ENCODE measurements around the gene B4GALT1.
A peak's percentile ranks its signal among the peaks of the same experiment; 100 is the strongest.
"Not testable (repeated sequence)": the region's sequence is repeated elsewhere in the genome, so short reads cannot be mapped to it uniquely, and the experiment has no call there.

The B4GALT1 gene

DNA sequence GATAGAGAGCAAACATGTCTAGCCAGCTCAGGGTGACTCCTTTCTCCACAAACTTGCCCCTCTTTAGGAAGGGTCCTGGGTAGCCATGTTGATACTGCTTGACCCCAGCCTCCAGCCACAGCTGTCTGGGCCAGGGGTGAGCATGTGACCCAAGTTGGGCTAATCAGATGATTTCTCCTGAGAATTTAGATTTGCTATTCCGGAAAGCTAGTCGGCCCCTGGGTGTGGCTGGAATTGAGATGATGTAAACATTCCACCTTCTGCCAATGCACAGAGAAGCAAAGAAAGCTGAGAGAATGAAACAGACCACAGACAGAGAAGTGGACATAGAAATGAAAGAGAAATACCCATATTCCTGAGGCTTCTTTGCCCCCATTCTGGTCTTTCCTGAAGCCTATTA lies 17.8 kb upstream of the B4GALT1 start:
- no peak for DNase-seq (ENCODE audit: low read depth in 2 of 2)

DNA sequence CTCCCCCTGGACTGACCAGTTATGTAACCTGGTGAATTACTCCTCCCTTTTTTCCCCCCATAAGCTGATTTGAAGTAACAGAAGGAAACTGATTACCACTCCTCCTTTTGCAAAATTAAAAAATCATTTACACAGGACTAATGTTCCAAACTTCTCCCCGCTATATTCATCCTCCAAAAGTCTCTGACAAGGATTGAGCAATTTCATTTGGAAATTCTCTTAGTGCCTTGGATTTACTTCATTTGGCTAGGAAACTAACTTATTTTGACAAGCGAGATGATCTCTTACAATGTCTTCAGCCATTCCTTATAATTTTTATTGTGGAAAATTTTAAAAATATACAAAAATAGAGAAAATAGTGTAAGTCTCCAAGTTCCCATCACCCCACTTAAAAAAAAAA lies 15.4 kb upstream of the B4GALT1 start:
- no peak for DNase-seq (ENCODE audit: low read depth in 2 of 2)

DNA sequence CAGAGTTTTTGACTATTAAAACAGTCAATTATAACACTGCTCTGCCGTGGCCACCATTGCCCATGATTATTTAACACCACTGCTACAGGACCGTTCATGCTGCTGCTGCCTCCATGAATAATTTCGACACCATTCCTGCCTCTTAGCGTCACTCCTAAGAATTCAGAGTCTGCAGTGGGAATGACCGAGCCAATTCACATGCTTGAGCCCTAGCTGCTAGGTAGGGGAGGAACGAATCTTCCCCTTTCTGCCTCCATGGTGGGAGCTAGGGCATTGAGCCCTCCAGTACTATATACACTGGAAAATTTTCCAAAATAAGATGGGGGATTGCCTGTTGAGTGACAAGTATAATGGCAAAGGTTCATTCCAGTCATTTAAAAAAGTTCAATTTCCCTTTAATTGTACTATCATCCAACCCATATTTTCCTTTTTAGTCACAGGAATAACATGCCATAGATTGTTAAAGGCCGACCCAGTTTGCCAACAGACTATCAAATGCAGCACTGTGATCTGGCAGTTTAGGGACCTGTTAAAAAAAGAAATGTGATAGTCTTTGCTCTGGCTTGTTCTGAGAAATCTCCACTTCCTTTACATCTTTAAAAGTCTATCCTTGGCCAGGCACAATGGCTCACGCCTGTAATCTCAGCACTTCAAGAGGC lies 13.5 kb upstream of the B4GALT1 start:
- no peak for DNase-seq (ENCODE audit: low read depth in 2 of 2)

DNA sequence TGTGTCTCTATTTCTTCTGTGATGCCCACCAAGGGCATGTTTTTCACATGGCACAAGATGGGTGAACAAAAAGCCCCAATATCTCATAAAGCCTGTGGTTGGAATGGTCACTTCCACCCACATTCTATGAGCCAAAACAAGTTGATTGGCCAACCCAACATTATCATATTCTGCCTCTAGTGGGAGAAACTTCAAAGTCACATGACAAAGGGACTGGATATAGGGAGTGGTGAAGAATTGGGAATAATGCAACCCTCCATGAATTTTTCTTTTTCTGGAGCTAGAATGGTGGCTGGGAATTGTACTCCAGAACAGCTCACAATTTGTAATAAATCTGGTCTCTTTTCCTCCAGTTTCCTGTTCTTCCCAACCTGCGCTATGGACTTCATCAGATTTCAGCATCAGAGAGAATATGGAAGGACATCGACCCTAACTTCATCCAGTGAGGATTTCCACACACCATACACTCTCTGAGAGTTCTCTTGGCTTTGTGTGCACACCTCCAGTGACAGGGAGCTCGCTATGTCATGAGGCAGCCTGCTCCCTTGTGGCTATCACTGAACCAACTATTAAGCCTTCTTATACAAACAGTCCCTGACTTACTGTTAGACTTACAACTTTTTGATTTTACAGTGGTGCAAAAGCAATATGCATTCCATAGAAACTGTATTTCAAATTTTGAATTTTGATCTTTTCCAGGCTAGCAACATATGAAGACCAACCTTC lies 12.0 kb upstream of the B4GALT1 start:
- no peak for DNase-seq (ENCODE audit: low read depth in 2 of 2)

DNA sequence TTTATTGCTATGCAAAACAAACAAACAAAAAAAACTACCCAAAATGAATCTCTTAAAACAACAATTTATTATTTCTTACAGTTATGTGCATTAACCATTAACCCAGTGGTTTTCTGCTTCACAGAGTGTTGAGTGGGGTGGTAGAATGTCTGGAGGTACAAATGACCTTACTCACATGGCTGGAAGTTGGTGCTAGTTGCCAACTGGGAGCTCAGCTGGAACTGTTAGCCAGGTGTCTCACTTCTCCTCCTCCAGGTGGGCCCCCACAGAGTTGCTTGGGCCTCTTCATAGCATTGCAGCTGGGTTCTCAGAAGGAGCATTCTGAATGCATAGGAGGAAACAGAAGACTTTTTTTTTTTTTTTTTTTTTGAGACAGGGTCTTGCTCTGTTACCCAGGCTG lies 10.5 kb upstream of the B4GALT1 start:
- DNase-seq (ENCODE audit: low read depth in 2 of 2): no peak

DNA sequence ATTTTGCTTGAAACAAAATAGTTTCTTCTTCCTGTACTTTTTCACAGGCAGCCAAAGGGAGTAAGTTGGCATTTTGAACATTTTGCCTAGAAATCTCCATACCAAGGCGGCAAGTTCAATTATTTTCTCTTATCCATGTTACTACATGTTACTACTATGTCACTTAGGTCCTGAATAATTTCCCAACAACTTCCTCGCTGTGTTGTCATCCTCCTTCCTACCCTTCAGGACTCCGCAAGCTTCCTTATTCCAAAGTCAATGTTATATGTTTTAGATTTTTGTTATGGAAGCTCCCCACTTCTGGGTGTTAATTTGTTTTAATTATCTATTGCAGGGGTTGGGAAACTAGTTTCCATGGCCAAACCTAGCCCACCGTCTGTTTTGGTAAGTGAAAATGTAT lies 9.9 kb upstream of the B4GALT1 start:
- no peak for DNase-seq (ENCODE audit: low read depth in 2 of 2)

DNA sequence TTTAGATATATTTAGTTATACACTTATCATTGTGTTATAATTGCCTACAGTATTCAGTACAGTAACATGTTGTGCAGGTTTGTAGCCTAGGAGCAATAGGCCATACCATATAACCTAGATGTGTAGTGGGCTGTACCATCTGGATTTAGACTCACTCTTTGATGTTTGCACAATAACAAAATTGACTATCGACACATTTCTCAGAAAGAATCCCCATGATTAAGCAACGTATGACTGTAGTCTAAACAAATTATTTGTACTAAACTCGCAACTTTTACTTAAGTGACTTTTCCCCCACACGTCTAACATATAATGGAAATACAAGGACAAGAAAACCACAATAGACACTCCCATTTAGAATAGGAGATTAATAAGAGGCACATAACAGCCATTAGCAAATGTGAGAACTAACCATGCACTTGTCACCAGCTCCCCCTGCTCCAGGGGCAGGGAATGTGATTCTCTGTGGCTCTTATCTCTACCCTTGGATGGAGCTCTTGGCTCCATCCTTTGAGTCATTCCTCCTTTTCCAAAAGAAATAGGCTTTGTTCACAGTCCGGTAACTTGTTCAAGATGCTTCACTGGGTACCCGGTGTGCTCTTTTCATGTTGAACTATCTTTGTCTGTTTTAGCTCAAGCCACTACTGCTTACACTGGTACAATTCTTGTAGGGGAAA lies 8.7 kb upstream of the B4GALT1 start:
- no peak for DNase-seq (ENCODE audit: low read depth in 2 of 2)

DNA sequence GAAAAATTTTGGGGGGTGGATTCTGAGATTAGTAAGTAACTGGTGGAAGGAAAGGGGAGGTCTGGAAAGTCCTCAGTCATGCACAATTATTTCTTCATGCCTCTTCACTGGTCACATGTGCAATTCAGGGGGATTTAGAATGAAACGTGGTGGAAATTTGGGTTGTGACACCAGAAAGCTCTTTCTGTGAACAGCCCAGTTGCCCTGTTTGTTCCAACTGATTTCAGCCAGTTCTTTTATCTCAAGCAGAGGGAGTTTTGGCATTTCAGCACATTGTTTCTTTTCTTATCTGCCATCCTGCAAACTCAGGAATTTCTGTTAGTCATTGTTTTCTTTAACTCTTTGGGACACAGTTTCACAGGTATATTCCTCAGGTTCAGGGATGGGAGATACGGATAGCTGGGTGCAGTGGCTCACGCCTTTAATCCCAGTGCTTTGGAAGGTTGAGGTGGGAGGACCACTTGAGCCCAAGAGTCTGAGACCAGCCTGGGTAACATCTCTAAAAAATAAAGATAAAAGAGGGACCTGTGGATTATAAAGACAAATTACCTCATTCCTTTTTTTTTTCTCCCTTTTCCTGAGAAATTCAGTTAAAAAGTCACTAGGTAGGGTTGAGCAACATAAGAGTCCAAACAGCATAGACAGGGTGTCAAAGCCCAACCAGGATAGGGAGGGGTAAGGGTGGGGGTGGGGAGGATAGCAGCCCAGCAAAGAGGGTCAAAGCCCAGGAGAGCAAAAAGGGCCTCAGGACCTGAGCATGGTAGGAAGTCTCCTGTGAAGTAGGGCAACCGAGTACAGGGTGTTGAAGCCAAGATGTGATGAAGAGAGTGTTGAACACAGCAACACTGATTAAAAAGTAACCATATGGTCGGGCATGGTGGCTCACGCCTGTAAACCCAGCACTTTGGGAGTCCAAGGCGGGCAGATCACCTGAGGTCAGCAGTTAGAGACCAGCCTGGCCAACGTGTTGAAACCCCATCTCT lies 5.4 kb upstream of the B4GALT1 start:
- DNase-seq (ENCODE audit: low read depth in 2 of 2): no peak

DNA sequence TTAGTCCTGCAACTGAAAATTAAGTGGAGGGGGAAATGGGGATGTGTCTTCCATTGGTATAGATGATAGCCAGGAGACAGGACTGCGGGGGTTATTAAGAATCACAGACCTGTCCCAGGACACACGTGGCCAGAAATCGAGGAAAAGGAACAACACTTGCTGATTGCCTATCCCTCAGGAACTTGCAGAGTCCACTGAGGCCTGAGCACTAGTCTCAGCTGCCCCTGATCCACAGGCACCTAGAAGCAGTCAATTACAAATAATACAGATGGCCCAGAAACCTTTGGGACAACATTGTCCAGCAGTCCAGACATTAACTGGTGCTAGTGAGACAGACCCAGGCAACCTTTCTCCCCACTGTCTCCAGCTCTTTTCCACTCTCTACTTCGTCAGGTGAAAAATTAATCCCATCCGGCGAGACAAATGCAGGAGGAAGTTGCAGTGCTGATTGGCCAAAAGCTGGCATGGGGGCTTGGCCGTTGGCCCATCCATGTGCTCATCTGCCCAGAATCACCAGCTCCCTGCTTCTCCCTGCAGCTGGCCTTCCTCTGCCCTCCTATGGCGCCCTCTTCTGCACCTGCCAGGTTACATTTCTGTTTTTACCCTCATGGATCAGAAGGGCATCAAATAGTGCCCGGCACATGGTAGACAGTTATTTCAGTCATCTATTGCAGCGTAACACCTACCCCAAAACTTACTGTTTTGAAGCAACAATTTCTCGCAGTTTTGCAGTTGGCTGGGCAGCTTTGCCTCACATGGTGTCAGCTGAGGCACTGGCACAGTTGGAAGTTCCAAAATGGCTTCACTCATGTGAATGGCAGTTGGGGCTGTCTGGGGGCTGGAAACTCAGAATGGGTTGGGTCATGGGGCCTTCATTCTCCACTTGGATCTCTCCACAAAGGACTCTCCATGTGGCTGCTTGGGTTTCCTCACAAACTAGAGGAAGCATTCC lies 3.6 kb upstream of the B4GALT1 start:
- DNase-seq (ENCODE audit: low read depth in 2 of 2): peak in 1 of 2 donors; percentile 41

DNA sequence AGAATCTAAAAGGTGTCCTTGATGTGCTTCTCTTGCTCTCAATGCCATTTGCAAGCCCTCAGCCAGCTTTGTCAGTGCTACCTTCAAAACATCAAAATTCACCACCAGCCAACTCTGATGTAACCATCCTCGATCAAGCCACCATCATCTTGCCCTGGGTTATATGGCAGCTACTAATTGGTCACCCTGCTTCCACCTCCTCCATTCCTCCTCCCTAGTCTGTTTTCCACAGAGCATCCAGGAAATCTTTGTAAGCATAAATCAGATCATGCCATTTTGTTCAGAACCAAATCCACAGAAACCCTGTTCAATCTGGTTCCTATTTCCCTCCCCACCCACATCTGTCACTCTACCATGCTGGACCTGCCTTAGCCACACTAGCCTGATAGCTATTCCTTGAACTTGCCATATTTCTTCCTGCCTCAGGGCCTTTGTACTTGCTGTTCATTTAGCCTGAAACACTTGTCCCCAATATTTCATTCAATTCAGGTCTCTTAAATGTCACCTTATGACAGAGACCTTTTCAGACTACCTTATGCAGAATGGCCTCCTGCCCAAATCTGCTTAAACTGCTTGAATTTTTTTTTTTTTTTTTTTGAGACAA lies 1.9 kb upstream of the B4GALT1 start:
- DNase-seq (ENCODE audit: low read depth in 2 of 2): no peak

DNA sequence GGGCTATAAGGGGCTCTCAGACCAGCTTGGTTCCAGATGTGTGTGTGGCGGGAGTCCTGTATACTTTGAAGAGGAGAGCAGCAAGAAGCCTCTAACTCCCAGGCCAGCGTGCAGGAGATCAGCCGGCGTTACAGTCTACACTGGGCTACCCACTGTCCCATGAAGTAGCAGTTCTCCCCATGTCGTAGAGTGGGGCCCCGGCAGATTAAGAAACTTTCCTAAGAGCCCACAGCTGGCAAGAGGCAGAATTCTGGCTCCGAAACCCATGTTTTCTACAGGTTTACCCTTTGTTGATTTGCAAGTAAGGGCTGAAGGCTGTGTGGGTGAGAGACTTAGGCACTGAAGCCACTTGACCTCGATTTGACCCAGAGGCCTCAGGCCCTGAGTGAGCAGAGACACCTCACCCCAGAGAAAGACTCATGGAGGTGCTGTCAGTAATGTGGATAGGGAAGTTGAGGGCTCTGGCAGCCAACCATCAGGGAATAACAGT lies 881 bp upstream of the B4GALT1 start:
- no peak for DNase-seq (ENCODE audit: low read depth in 2 of 2)

DNA sequence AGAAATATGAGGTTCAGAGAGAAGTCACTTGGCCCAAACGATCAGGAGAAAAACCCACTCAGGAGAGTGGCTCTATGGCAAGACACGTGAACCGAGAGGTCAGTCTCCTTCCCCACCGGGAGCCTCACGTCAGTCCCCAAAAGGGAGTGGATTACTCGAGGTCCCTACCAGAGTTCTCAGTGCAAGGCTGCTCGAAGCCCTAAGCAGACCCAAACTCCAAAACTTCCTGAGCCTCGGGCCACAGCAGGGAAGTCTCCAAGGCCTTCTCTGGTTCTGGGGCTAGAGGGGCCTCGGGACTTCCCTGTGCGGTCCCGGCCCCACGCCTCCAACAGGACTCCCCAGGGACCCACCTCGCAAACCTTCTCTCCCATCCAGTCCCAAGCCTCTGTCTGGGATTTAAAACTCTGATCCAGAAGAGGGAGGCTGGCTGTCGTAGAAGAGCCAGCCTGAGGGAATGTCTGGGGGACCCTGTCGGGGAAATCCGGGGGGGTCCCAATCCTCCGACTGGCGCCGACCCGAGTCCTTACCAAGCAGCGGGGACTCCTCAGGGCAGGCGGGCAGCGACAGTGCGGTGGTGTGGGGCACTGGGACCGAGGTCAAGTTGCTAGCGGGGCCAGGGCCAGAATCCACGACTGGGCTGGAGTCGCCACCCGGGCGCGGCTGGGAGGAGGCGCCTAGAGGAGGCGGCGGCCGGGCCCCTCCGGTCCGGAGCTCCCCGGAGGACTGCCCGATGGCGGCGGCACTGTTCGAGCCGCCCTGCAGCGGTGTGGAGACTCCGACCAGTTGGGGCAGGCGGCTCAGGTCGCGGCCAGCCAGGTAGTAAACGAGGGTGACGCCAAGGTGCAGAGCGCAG lies 679 bp downstream of the B4GALT1 start:
- no peak for DNase-seq (ENCODE audit: low read depth in 2 of 2)

DNA sequence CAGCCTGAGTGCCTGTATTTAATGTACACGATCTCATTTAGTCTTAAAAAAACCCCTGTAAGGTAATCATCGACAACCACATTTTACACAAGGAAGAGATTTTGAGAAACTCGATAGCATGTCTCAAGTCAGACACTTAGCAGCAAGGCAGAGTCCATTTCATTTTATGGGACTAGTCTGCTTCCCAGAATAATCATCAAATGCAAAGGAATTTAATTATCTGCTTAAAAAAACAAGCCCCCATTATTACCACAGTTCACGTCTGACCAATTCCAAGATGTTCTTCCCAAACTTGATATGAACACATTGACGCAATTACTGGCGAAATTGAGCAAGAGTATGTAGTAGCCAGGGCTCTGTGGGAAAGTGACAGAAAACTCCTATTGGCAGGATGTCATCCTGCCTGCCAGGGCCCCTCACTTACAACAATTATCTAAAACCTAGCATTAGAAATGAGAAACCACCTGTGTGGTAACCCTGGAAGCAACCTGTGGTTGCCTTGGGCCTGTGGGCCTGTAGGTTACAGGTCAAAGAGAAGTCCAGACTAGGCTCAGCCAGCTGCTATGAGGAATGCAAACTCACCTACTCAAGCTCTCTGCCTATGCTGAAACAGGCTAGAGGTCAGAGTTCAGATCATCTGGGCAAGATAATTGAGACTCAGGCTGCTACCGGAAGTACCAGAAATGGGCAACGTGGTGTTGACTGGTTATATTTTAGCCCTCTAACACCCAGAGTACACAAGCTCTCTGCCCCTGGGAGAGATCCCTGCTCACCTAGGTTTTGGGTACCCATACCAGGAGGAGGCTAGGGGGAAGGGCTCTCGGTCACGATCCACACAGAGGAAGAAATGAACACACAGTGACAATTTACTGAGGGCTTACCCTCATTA lies 1.6 kb downstream of the B4GALT1 start:
- no peak for DNase-seq (ENCODE audit: low read depth in 2 of 2)

DNA sequence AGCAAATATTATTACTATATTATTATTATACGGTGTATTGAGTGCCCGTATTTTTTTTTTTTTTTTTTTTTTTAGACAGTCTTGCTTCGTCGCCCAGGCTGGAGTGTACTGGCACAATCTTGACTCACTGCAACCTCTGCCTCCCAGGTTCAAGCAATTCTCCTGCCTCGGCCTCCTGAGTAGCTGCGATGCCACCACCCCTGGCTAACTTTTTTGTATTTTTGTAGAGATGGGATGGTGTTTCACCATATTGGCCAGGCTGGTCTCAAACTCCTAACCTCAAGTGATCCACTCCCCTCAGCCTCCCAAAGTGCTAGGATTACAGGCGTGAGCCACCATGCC lies 2.2 kb downstream of the B4GALT1 start:
- DNase-seq (ENCODE audit: low read depth in 2 of 2): not testable (repeated sequence)

DNA sequence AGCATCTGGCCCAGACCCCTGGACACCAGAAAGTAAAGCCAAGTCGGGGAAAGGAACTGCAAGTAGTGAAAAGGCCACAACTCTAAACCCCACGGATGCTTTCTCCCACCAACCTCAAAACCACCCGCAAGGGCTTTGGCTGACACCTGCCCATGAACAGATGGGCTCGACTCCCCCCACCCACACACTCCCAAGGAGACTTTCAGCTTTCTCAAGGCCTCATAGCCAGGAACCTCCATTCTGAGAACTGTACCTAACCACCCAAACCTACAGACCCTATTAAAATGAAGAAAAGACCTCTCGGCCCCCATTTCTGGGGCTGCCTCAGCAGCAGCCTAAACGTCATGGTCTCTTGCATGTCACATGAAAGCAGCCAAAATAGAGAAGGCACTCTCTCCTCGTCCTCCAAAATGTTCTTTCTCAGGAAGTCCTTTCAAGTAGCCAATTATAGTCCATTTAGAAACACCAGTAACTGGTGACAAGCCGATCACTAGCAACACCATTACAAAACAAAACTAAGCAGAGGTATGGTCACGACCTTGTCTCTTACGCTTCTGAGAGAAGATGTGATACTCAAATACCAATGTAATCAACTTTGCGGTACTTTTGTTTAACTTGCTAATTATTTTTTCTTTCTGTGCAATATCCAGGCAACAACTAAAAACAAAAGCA lies 2.9 kb downstream of the B4GALT1 start:
- no peak for DNase-seq (ENCODE audit: low read depth in 2 of 2)

DNA sequence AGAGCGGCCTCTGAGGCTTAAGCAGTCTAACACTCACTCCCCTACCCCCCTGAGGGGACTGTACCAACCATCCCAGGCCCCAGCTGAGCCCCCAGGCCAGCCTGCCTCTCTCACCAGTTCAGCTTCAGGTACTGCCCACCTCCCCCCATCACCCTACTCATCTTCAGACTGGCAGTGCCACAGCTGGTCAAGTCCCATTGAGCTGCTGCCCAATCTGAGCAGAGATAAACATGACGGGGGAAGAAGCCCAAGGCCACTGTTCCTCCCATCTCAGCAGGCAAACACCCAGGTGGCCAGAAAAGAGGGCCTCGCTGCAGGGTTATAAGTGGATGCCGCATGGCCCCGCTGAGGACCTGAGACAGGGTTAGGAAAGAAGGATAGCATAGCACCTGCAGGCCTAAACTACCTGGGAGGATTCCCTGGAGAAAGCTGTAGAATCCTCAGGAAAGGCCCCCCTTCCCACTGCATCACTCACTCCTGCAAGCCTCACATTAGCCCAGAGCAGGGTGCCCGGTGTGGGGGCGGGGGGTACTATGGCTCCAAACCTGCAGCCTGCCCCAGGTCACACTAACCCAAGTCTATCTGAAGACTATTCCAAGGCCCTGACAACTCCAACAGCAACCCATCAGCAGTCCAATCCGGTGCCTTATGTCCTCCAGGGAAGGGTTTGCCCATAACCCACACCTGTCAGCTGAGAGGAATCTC lies 3.6 kb downstream of the B4GALT1 start:
- no peak for DNase-seq (ENCODE audit: low read depth in 2 of 2)

DNA sequence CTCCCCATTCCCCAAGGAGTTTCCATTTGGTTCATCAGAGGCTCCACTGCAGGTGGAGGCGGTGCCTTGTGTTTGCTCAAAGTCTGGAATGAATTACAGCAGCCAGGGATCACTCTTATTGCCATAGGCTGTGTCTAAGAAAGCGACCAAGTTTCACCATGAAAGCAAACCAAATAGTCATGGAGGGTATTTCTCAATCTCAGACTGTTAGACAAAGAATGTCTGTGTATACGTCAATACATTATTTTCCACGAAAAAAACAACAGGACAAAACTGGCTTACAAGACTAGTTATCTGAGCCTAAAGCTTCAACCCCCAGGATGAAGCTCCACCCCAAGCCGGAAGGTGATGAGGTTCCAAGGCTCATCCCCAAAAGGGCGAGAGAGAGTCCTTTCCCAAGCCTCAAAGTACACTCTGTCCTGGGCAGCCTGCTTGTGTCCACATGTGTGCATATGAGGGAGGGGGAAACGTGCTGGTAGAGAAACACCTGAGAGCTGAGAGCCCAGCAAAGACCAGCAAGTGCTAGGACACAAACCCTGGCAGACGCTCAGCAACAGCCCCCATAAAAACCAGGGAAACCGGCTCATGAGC lies 4.3 kb downstream of the B4GALT1 start:
- no peak for DNase-seq (ENCODE audit: low read depth in 2 of 2)

Measured in stimulated activated CD4-positive, alpha-beta T cell treated with anti-CD3 and anti-CD28 coated beads, Interleukin-4, amount 100 ng/mL, for 48 hours (primary cell).